Smooth muscle cell (in vitro differentiated cells): ENCODE results near the gene PPP1R15B. TPM values are rescaled to one million over a fixed set of nuclear protein-coding genes. Genes with fewer than 3 reads are reported as not detected.

ENCODE experiments used
- DNase-seq: peaks from one replicate; lab custom pipeline; 2025; ENCODE audit not compliant: unreplicated experiment; lab: John Stamatoyannopoulos, UW
- H2AFZ ChIP-seq: fragments of 200-600 bp; sonication (generic); 2 replicates; pipeline ENCODE4 v1.6.0; 2016; ENCODE audit warnings: antibody characterized with exemption, low read depth, mild to moderate bottlenecking
- H3F3A ChIP-seq: fragments of 200-600 bp; sonication (generic); 2 replicates; pipeline ENCODE4 v1.6.0; 2017; ENCODE audit warnings: antibody characterized with exemption, low read depth
- H3K27ac ChIP-seq: fragments of 200-600 bp; sonication (generic); 2 replicates; pipeline ENCODE4 v1.5.1; 2016; ENCODE audit warnings: low read depth, mild to moderate bottlenecking
- H3K27me3 ChIP-seq: fragments of 200-600 bp; sonication (generic); 2 replicates; pipeline ENCODE4 v1.6.1; 2016; ENCODE audit warnings: low read depth, mild to moderate bottlenecking
- H3K36me3 ChIP-seq: fragments of 200-600 bp; sonication (generic); 2 replicates; pipeline ENCODE4 v1.5.1; 2016; ENCODE audit warnings: low read depth
- H3K4me1 ChIP-seq: fragments of 200-600 bp; sonication (generic); 2 replicates; pipeline ENCODE4 v1.5.1; 2016; ENCODE audit warnings: low read depth
- H3K4me2 ChIP-seq: fragments of 200-600 bp; sonication (generic); 2 replicates; pipeline ENCODE4 v1.6.0; 2016; ENCODE audit warnings: mild to moderate bottlenecking
- H3K4me3 ChIP-seq: fragments of 200-600 bp; sonication (generic); 2 replicates; pipeline ENCODE4 v1.5.1; 2016; ENCODE audit warnings: mild to moderate bottlenecking
- H3K79me2 ChIP-seq: fragments of 200-600 bp; sonication (generic); 2 replicates; pipeline ENCODE4 v1.6.0; 2016; ENCODE audit warnings: low read depth, mild to moderate bottlenecking
- H3K9ac ChIP-seq: fragments of 200-600 bp; sonication (generic); 2 replicates; pipeline ENCODE4 v1.6.0; 2016; ENCODE audit warnings: low read depth
- H3K9me3 ChIP-seq: fragments of 200-600 bp; sonication (generic); replicated peaks from 2 replicates; pipeline ENCODE4 v1.5.1; 2016; ENCODE audit warnings: low read depth
- H4K20me1 ChIP-seq: fragments of 200-600 bp; sonication (generic); 2 replicates; pipeline ENCODE4 v1.6.0; 2016; ENCODE audit warnings: low read depth
- WGBS: methylation state at CpG from one replicate; pipeline ENCODE4 v1.1.7; 2016; ENCODE audit warnings: low lambda C conversion rate; 5-methylcytosine and 5-hydroxymethylcytosine counted together
- polyA plus RNA-seq: library from polyadenylated mRNA; unstranded; fragments of >200 nt; fragmentation: Nextera tagmentation; extraction: Ambion mirVana; gene quantifications from 2 replicates; pipeline ENCODE4 v1.2.1, GENCODE V29; 2016
- total RNA-seq: library from RNA; depleted of rRNA; stranded (reverse); fragments of >200 nt; gene quantifications from 2 replicates; pipeline ENCODE4 v1.2.3, GENCODE V29; 2014
- TF ChIP-seq, protein P1 (sequence below): fragments of 200-600 bp; sonication (generic); IDR thresholded peaks from 2 replicates; pipeline ENCODE4 v1.5.1; 2017; ENCODE audit warnings: borderline replicate concordance, mild to moderate bottlenecking, antibody characterized with exemption; ENCODE audit not compliant: insufficient read depth, poor library complexity, severe bottlenecking

PPP1R15B gene
- total and polyA plus RNA-seq, 2 experiments from 2014 or later: 24.1 to 74.8 TPM

- no peaks in the 10 kb centered on the region for H3K36me3 ChIP-seq
- H3K27me3 ChIP-seq: peaks cover 6% of the 10 kb centered on the region
- 59% methylated on average over 11 of the region's 11 CpGs for WGBS
- no peaks in the 10 kb centered on the region for H4K20me1 ChIP-seq
- peak overlapping the region; percentile 56 for H3K4me3 ChIP-seq
- no peak for DNase-seq
- no peaks in the 10 kb centered on the region for H3K9me3 ChIP-seq
- peak overlapping the region; percentile 89 for H3K4me2 ChIP-seq
- H3F3A ChIP-seq: no peaks in the 10 kb centered on the region
- no peaks in the 10 kb centered on the region for H3K79me2 ChIP-seq
- no peak overlapping the region for H3K27ac ChIP-seq
- TF ChIP-seq, protein P1, sequence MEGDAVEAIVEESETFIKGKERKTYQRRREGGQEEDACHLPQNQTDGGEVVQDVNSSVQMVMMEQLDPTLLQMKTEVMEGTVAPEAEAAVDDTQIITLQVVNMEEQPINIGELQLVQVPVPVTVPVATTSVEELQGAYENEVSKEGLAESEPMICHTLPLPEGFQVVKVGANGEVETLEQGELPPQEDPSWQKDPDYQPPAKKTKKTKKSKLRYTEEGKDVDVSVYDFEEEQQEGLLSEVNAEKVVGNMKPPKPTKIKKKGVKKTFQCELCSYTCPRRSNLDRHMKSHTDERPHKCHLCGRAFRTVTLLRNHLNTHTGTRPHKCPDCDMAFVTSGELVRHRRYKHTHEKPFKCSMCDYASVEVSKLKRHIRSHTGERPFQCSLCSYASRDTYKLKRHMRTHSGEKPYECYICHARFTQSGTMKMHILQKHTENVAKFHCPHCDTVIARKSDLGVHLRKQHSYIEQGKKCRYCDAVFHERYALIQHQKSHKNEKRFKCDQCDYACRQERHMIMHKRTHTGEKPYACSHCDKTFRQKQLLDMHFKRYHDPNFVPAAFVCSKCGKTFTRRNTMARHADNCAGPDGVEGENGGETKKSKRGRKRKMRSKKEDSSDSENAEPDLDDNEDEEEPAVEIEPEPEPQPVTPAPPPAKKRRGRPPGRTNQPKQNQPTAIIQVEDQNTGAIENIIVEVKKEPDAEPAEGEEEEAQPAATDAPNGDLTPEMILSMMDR: no peak
- H3K9ac ChIP-seq: peak overlapping the region; percentile 43
- H3K4me1 ChIP-seq: peaks cover 17% of the 10 kb centered on the region
- peak overlapping the region; percentile 91 for H2AFZ ChIP-seq
Measured at GRCh38 chr1:204362984-204363334, 48.7 kb downstream of the PPP1R15B start.

DNA sequence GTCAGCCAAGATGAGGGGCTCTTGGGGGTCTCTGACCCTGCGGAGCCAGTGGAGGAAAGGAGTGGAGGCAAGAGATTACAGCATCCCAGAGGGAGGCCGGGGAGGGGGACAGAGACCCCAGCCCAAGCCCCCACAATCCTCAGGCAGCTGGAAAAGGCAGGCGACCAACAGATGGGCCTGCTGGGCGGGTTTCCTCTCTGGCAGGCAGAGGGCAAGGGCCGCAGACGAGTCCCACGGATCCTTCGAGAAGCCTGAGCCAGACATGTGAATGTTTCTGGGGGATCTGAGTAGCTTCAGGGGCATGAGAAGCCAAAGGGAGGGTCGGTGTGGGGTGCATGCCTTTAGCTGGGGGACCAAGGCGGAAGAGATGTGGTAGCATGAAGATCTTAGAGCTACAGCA, 49.8 kb downstream of the PPP1R15B start:
- no peak overlapping the region for H3K27ac ChIP-seq
- H3K36me3 ChIP-seq: no peaks in the 10 kb centered on the region
- H3F3A ChIP-seq: no peaks in the 10 kb centered on the region
- DNase-seq: no peak
- no peaks in the 10 kb centered on the region for H3K9me3 ChIP-seq
- no peak overlapping the region for H3K4me2 ChIP-seq
- WGBS: 95% methylated on average over 10 of the region's 10 CpGs
- no peaks in the 10 kb centered on the region for H4K20me1 ChIP-seq
- no peak overlapping the region for H3K4me3 ChIP-seq
- TF ChIP-seq, protein P1: no peak
- H2AFZ ChIP-seq: no peak overlapping the region
- peaks cover 22% of the 10 kb centered on the region for H3K4me1 ChIP-seq
- H3K9ac ChIP-seq: no peak overlapping the region
- H3K79me2 ChIP-seq: no peaks in the 10 kb centered on the region
- H3K27me3 ChIP-seq: peaks cover 6% of the 10 kb centered on the region

- H3K9ac ChIP-seq: no peak overlapping the region
- no peaks in the 10 kb centered on the region for H3K36me3 ChIP-seq
- H3K4me3 ChIP-seq: no peak overlapping the region
- no peak overlapping the region for H2AFZ ChIP-seq
- no peaks in the 10 kb centered on the region for H3K9me3 ChIP-seq
- H4K20me1 ChIP-seq: no peaks in the 10 kb centered on the region
- TF ChIP-seq, protein P1: no peak
- no peak overlapping the region for H3K4me2 ChIP-seq
- H3F3A ChIP-seq: no peaks in the 10 kb centered on the region
- H3K79me2 ChIP-seq: no peaks in the 10 kb centered on the region
- peaks cover 22% of the 10 kb centered on the region for H3K4me1 ChIP-seq
- WGBS: 94% methylated on average over 2 of the region's 2 CpGs
- peaks cover 6% of the 10 kb centered on the region for H3K27me3 ChIP-seq
- no peak overlapping the region for H3K27ac ChIP-seq
- DNase-seq: no peak
Measured at GRCh38 chr1:204361341-204361771, 50.3 kb downstream of the PPP1R15B start.

DNA sequence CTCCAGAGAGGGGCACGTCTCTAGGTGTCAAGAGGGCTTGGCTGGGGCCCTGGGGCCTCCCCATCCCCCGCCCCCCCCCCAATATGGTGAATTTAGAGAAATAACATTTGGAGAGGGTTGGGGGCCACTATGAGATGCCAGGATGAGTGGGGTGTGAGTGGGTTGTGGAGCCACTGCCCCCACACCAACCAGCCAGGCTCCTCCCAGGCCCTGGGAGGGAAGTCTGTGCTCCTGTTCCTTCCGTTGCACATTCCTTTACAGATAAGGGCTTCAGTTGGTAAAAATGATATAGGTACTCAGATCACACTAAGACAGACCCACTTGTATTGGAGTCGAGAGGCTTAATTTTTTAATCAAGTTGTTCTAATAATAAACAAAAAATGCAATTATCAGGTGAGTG, 51.3 kb downstream of the PPP1R15B start:
- Histone ChIP-seq H4K20me1 (no peaks in the 10 kb centered on the region), H3K9me3 (no peaks in the 10 kb centered on the region), H3K79me2 (no peaks in the 10 kb centered on the region), H3K27ac (no peak overlapping the region), H3K4me3 (no peak overlapping the region), H3K27me3 (peaks cover 3% of the 10 kb centered on the region), H3K9ac (no peak overlapping the region), H3K4me2 (no peak overlapping the region), H3K36me3 (no peaks in the 10 kb centered on the region), H3F3A (no peaks in the 10 kb centered on the region), H2AFZ (no peak overlapping the region), H3K4me1 (peaks cover 22% of the 10 kb centered on the region)
- TF ChIP-seq, protein P1: no peak
- no peak for DNase-seq
- 60% methylated on average over 4 of the region's 4 CpGs for WGBS
